ENCODE measurements around the gene PHC2.

DNA sequence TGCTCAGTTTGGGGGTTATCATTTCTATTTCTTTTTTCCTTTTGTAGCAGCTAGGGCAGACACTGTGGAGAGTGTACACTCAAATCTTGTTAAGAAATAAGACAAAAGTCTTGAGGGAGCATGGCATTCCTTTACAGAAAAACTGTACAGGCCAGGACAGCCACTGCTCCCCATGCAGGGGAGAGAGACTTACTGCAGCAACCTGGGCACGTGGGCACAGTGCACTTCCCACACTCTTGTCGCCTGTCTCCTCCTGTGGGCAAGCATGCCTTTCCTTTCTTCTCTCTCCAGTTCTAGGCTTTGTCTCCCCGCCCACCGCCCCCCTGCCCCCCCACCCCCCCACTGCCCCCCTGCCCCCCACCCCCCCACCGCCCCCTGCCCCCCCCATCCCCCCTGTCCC is 51.9 kb downstream of the PHC2 start:
- TF ChIP-seq, protein P1, sequence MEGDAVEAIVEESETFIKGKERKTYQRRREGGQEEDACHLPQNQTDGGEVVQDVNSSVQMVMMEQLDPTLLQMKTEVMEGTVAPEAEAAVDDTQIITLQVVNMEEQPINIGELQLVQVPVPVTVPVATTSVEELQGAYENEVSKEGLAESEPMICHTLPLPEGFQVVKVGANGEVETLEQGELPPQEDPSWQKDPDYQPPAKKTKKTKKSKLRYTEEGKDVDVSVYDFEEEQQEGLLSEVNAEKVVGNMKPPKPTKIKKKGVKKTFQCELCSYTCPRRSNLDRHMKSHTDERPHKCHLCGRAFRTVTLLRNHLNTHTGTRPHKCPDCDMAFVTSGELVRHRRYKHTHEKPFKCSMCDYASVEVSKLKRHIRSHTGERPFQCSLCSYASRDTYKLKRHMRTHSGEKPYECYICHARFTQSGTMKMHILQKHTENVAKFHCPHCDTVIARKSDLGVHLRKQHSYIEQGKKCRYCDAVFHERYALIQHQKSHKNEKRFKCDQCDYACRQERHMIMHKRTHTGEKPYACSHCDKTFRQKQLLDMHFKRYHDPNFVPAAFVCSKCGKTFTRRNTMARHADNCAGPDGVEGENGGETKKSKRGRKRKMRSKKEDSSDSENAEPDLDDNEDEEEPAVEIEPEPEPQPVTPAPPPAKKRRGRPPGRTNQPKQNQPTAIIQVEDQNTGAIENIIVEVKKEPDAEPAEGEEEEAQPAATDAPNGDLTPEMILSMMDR (IDR thresholded peaks at IDR 0.05), result no peak
- TF ChIP-seq POLR2A (IDR thresholded peaks at IDR 0.05), result no peak
